Hematopoietic multipotent progenitor cell treated with erythropoietin and hydrocortisone succinate and interleukin-3 and kit ligand, for 4 days (in vitro differentiated cells): ENCODE results near the gene VN1R5.
A peak's percentile ranks its signal among the peaks of the same experiment; 100 is the strongest.
"Not testable (repeated sequence)": the region's sequence is repeated elsewhere in the genome, so short reads cannot be mapped to it uniquely, and the experiment has no call there.

Experiments used
- DNase-seq: peaks from one replicate; pipeline ENCODE4 v3.0.0-alpha.2; 2015

The VN1R5 gene

DNA sequence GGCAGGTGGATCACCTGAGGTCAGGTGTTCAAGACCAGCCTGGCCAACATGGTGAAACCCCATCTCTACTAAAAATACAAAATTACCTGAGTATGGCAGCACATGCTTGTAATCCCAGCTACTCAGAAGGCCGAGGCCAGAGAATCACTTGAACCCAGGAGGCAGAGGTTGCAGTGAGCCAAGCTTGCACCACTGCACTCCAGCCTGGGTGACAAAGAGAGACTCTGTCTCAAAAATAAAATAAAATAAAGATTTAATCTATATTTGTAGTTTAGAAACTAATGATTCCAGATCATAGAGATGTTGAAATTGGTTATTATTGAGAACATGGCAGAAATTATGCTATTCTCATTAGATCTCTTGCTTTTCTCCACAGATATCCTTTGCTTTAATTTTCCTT lies at the start of gene VN1R5:
Gene VN1R5 (plus strand): TSS at position 301 of the 400 bp plus-strand sequence.
- not testable (repeated sequence) for DNase-seq

DNA sequence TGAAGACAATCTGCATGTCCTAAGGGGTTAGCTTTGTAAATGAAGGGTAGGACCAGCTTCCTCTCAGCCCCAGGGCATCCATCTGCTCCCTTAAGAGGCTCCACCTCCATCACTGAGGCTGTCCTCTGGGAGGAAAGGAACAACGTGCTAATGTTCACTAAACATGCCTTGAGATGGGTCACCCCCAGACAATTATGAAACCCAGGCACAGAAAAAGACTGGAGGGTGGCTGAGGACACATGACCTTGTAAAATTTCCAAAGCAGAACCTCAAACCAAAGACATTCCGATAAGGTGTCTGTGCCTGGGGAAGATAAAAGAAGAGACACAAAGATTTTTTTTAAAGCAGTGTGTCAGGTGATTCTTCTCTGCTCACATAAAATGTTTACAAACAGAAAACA lies 46.5 kb upstream of the VN1R5 start:
- peak; percentile 33 for DNase-seq

DNA sequence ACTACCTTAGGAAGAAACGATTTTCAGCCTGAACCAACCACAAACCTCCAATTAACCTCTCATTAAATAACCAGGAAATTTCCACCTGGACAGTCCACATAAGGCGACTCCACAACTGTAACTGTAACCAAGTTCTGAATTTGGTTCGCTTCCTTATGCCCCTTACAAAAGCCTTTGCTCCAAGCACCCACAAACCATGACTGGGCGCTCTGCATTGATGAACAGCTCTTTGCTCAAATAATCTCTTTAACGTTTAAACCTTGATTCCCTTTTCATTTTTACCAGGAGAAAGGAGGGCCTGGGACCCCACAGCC lies 45.9 kb upstream of the VN1R5 start:
- no peak for DNase-seq

DNA sequence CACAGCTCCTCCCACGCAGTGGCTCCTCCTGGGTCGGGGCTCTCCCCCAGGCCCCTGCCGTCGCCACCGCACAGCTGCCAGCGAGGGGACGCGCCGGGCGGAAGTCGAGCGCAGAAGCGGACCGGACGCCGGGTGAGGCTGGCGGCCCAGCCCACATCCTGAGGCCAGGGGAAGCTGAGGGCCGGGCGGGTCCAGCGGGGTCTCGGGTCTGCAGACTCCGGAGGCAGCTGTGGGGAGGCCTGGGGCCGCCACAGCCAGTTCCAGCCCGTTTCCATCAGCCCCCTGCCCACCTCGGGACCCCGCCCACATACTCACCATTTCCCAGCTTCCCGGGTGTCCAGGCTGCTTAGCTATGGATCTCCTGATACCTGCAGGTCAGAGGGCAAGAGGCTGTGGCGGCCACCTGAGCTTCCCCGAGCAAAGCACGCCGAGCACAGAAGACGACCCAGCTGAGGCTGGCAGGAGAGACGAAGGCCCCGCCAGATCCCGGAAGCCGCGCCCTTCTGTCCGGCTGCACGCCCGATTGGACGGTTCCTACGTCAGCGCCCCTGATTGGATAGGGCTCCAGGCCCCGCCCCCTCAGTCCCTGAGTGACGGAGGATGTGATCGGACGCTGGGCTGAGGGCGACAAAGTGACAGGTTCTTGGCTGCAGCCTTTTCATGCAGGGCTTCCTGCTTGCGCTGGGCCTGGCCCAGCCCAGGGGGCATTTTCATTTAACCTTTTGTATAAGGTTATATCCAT lies 45.3 kb upstream of the VN1R5 start:
- DNase-seq: peak; percentile 99

DNA sequence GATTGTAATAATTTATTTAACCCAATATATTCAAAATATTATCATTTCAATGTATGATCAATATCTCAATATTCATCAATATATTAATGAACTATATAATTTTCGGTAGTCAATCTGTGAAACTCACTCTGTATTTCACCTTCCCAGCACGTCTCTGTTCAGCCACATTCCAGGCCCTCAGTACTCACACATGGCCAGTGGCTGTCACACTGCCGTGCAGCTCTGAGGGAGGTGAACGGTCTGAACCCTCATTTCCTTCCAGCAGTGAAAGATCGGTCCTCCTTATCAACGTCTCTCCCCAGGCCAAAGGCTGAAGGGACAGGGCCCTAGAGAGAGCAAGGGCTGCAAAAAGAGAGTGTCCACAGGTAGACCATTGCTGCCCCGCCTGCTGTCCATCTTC lies 44.5 kb upstream of the VN1R5 start:
- no peak for DNase-seq

DNA sequence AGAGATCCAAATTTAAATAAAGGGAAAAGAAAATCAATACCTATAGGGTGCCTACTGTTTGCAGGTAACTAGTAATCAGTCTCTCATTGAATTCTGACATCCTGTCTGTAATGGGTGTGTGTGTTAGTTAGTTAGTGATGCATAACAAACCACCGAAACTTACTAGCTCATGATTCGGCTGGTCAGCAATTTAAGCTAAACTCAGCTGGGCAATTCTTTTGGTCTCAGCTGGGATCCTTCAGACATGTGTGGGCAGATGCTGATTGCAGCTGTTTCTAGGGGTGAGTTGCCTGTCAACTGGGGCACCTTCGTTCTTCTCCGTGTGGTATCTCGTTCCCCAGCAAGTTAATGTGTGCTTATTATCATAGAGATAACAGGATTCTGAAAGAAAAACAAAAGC lies 43.9 kb upstream of the VN1R5 start:
- peak; percentile 40 for DNase-seq

DNA sequence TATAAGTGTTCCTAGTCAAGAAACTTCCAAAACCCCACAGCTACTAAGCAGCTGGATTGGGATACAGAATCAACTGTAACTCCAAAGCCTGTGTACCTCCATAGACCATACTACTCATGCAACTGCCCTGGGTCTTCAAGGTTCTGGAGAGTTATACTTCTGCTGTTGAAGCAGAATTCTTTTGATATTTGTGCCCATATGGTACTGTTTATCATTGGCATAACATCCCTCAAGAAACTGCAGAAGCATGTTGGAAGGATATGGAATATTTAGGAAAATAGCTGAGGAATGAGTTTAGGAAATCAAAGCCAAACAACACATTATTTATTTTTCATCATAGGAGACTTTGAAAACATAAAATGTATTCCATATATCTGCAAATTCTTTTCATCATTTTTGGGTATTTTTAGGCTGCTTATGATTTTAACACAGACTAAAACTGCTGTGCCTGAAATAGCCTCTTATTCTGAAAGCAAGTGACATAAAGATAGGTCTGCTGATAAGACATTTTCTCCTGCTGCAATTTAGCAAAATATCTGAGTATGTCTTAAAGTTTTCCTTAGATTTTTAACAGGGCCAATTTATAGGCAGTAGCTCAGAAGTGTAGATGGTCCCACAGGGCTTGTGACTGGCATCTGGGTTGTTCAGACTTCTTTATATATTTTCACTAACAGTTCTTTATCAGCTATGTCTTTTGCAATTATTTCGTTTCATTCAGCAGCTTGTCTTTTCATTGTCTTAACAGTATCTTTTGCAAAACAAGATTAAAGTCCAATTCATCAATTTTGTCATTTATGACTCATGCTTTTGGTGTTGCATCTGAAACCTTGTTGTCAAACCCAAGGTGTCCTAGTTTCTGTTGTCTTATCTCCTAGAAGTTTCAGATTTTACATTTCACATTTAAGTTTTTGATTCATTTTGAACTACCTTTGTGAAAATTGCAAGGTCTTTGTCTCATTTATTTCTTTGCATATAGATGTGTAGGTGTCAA lies 43.0 kb upstream of the VN1R5 start:
- no peak for DNase-seq

DNA sequence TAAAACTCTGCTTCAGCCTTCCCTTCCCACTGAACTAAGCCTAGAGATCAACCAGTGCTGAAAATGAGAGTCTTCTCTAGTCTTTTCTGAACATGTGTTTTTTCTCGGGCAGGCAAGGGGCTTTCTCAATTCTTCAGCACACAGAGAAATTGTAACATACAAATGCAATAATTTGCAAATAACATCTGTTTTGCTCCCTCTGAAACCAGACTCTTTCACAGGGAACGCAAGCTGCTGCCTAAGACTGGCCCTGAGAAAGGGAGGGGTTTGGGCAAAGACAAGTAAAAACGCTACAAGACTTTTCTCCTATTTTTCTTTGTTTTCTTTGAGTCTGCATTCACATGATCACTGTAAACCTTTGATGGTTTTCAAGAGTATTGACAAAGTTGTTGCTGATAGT lies 39.6 kb upstream of the VN1R5 start:
- DNase-seq: no peak

DNA sequence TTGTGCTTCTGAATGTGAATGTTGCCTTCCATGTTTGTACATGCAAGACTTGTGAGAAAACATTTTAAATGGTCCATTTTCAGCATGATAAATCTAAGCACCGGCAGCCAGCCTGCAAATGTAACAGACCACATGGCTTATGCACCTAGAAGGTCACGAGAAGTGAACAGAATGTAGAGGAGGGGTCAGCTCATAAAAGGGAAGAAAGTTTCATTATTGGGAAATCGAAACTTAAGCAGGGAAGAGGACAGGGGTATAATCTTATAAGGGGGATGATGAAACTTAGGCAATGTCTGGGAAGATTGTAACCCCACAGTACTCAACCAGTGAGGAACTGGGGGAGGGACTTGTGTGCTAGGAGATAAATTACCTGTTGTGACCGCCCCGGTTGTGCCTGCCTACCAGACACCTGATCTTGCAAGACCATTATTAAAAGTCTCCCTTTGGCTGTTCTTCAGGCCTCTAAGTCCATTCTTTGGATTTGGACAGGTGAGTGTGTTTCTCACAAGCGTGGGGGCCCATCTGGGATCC lies 37.7 kb upstream of the VN1R5 start:
- DNase-seq: no peak

DNA sequence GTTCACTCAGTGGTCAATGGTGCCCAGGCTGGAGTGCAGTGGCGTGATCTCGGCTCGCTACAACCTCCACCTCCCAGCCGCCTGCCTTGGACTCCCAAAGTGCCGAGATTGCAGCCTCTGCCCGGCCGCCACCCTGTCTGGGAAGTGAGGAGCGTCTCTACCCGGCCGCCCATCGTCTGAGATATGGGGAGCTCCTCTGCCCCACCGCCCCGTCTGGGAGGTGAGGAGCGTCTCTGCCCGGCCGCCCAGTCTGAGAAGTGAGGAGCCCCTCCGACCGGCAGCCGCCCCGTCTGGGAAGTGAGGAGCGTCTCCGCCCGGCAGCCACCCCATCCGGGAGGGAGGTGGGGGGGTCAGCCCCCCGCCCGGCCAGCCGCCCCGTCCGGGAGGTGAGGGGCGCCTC lies 35.6 kb upstream of the VN1R5 start:
- DNase-seq: not testable (repeated sequence)

DNA sequence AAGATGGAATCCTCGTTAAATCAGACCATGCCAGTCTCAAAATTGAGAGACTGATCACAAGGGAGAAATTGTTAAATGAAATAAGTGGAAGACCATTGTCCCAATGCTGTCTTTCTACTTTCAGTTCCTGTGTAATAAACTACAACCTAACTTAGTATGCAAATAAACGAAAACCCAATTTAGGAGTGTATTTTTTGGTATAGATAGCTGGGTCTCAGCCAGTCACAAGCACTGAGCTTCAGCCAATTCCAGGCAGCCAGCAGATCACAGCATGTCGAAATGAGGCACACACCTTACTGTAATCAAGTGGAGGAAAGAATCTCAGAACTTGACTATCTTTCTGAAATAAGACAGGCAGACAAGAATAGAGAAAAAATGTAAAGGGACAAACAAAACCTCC lies 33.0 kb upstream of the VN1R5 start:
- no peak for DNase-seq

DNA sequence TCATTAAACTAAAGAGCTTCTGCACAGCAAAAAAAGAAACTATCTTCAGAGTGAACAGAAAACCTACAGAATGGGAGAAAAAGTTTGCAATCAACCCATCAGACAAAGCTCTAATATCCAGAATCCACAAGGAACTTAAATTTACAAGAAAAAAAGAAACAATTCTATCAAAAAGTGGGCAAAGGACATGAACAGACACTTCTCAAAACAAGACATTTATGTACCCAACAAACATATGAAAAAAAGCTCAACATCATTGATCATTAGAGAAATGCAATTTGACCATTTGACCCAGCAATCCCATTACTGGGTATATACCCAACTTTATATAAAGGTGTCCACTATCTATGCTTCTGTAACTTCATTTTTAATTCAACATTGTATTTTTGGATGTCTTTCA lies 31.1 kb upstream of the VN1R5 start:
- DNase-seq: no peak

DNA sequence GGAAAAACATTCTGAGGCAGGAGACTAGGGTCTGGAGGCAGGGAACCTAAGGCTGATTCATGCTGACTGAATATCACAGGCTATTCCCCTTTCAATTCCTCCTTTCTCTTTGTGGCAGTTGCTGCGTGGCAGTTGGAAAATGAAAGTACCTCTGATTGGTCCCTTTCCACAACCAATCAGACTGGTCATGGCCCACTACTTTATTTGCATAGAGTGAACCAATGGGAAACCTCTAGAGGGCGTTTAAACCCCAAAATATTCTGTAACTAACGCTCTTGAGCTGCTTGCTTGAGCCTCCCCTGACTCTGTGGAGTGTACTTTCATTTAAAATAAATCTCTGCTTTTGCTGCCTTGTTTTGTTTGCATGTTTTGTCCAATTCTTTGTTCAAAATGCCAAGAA lies 27.7 kb upstream of the VN1R5 start:
- DNase-seq: no peak

DNA sequence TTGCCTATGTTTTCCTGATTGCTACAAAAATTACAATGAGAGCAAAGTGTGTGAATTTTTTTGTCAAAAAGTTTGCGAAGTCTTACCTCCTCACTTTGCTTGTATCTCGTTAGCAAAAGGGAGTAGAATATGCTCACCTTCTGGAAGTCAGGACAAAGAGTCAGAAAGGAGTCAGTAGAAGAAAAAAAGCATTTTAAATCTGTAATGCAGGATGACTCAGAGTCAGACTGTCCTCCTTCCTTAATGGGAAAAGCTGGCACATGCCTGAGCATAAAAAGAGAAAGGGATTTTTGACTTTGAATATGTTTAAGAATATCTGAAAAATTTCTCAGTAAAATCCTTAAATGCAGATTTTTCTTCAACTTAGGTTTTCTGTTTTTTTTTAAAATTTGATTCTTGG lies 14.2 kb upstream of the VN1R5 start:
- no peak for DNase-seq

DNA sequence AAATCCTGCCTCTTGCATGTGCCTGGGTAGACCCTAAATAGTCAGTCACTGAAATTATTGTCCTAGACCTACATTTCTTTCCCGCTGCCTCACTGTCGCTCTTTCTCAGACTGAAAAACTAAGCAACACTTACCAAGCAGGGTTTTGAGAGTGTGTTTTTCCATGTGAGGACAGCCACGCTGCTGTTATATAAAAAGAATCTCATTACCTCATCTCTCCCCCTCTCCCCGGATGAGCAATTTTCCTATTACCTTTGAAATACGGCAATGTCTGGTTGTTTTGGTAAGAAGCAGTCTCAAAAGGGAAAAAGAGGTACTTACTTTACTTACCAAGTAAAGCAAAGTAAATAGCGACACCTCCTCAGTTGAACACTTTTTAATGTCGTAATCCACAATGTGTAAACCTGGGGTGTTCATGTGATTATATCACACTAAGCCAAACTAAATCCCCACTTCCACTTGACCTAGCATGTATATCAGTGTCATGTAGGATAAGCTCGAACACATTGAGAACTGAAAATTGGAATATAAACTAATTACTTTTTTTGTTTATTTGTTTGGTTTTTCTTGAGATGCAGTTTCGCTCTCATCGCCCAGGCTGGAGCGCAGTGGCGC lies 12.2 kb upstream of the VN1R5 start:
- DNase-seq: no peak

DNA sequence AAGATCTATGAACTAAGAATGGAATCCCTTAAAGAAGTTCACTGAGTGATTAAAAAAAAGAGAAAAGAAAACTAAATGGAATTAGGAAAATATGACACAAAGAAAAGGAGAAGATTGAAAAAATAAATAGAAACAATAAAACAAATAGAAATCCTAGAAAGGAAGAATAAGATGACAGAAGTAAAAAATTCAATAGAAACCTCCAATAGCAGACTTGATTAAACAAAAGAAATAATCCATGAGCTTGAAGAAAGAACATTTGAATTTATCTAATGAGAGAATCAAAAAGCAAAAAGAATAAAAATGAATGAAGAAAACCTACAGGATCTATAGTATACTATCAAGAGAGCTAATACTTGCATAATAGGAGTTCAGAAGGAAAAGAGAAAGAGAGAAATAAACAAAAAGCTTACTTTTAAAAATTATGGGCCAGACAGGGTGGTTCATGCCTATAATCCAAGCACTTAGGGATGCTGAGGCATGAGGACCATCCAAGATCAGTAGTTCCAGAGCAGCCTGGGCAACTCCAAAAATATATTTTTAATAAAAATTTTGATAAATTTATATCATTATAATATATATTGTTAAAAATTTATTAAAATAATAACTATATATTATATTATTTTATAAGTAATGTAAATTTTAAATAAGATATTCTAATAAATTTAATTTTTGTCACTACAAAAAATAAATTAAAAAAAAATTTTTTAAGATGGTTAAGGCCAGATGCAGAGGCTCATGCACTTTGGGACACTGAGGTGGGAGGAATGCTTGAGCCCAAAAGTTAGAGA lies 9.4 kb upstream of the VN1R5 start:
- DNase-seq: no peak

DNA sequence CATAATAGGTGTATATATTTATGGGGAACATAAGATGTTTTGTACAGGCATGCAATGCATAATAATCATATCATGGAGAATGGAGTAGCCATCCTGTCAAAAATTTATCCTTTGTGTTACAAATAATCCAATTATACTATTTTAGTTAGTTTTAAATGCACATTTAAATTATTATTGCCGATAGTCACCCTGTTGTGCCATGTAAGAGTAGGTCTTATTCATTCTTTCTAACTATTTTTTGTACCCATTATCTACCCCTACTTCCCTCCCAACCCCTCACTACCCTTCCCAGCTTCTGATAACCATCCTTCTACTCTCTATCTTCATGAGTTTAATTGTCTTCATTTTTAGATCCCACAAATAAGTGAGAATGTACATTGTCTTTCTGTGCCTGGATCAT lies 8.3 kb upstream of the VN1R5 start:
- DNase-seq: no peak

DNA sequence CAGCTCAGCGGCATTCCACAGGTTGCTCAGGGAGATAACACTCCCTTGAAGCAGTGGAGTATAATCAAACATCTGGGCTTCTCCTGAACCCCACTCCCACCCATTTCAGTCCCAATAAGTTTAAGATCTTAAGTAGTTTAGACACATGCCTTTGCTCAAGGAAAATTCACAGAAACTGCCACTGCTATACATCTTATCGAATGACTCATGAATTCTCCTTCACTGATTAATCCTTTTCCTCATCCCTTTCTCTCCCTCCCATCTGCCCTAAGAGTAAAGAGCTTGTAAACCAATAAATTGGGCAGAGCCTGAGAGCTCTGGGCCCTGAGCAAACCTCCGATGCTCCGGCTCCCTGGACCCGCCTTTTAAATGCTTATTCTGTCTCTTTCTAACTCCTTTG lies 10.2 kb downstream of the VN1R5 start:
- DNase-seq: no peak

DNA sequence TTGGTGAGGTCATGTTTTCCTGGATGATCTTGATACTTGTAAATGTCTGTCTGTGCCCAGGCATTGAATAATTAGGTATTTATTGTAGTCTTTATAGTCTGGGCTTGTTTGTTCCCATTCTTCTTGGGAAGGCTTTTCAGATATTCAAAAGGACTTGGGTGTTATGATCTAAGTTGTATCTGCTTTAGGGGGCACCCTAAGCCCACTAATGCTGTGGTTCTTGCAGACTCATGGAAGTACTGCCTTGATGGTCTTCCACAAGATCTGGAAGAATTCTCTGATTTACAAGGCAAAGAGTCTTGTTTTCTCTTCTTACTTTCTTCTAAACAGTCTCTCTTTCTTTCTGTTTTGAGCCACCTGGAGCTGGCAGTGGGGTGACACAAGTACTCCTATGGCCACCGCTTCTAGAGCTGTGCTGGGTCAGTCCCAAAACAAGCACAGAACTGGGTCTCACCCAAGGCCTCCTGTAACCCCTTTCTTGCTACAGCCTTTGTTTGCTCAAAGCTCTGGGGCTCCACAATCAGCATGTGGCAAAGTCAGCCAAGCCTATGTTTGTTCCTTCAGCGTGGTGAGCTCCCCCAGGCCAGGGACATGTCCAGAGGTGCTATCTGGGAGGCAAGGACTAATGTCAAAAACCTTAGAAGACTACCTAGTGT lies 12.6 kb downstream of the VN1R5 start:
- DNase-seq: peak; percentile 22

DNA sequence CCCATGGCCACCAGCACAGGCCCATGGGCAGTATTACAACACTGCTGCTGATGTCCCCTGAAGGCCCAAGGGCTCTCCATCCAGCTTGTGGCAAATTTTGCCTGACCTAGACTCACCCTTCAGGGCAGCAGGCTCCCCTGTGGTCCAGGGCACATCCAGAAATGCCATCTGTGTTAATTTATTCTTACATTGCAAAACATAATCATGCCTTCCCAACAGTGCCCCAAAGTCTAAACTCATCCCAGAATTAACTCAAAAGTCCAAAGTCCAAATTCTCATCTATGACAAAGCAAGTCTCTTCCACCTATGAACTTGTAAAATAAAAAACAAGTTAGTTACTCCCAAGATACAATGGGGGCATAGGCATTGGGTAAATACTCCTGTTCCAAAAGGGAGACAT lies 13.3 kb downstream of the VN1R5 start:
- DNase-seq: no peak

DNA sequence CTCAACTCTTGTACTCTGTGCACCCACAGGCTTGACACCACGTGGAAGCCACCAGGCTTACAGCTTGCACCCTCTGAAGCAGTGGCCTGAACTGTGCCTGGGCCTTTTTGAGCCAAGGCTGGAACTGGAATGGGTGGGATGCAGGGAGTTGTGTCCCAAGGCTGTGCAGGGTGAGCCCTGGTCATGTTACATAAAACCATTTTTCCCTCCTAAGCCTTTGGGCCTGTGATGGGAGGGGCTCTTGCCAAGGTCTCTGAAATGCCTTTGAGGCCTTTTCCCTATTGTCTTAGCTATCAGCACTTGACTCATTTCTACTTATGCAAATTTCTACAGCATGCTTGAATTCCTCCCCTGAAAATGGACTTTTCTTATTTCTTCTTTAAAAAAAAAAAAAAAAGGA lies 14.1 kb downstream of the VN1R5 start:
- no peak for DNase-seq

DNA sequence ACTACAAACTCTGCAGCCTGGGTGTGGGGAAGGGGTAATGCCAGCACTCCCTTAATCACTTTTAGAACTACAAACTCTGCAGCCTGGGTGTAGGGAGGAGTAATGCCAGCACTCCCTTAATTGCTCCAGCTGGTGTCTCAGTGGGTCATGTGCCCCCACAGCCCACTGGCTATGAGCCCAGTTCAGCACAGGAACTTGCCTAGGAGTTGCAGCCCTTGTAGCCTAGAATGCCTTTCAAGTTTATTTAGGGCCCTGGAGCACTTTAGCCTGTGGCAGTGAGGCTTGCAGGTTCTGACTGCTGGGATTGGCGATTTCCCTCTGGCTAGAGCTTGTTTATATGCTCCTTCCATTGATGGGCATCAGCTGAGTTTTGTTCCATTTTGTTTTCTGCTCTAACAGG lies 17.1 kb downstream of the VN1R5 start:
- peak; percentile 18 for DNase-seq
